Measurements from ENCODE around the gene USP6NL. TPM values are rescaled to one million over a fixed set of nuclear protein-coding genes. Genes with fewer than 3 reads are reported as not detected.

Gene USP6NL
- total and polyA plus RNA-seq, 10 of the 15 experiments (the other 5 are each of a cell fraction or from before 2014, with no cell fraction given), result 4.0 to 27.7 (median 18.2) TPM

DNA sequence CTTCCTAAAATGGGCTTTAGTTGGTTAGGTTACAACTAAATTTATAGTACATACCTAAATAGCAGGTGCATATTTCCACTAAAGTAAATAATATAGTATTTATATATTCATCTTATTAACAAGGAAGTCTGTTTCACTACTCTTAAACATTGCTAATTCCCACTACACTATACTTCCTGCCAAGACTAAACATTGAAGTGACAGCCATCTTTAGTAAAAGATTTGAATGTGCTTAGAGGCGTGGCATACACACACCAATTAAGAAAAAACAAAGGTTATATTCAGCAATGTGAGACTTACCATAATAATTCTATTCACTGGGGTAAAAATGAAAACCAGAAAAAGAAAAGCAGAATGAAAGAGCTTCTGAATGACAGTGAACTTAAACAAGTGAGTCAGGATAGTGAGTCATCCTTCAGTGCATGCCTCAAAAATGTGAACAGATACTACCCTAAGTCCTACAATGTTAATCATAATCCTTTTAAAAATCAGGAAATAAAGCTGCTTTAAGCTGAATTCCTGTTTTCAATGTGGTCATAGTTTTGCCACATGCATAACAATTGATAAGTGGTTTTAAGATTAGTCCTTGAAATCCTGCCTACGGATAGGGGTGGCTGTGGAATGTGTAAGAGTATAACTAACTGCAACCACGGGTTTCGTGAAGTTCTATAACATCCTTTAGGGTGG, 59.4 kb downstream of the USP6NL start:
- Histone ChIP-seq H3K4me2 (ENCODE audit: control insufficient read depth, insufficient read depth) (peak overlapping the region; percentile 67), H3K36me3 (ENCODE audit: control insufficient read depth in 2 of 2, insufficient read depth in 2 of 2, low read length in 1 of 2) (0 out of 4 replicates have a peak, but pooled peaks cover 0 to 2% of the 10 kb centered on the region in 2 experiments), H3K4me1 (ENCODE audit: control insufficient read depth, insufficient read depth, low read length) (peaks cover 58% of the 10 kb centered on the region), H3K9ac (ENCODE audit: control insufficient read depth, insufficient read depth, low read length) (no peak overlapping the region), H3K4me3 (no peak overlapping the region), H4K20me1 (ENCODE audit: control insufficient read depth, insufficient read depth) (no peaks in the 10 kb centered on the region), H3K27me3 (replicated peaks in 1 of 2; ENCODE audit: control insufficient read depth in 2 of 2, insufficient read depth in 2 of 2, low read length in 1 of 2) (no peaks in the 10 kb centered on the region), H2AFZ (ENCODE audit: control insufficient read depth, low read depth, low read length) (no peak overlapping the region), H3K27ac (ENCODE audit: control insufficient read depth, insufficient read depth) (peak overlapping the region; percentile 45; the same call in 1 of the 2 replicates), H3K79me2 (ENCODE audit: control insufficient read depth, insufficient read depth, low read length) (peaks cover 80% of the 10 kb centered on the region), H3K9me3 (replicated peaks; ENCODE audit: control insufficient read depth, insufficient read depth, low read length) (peaks cover under 1% of the 10 kb centered on the region; the same call in 2 of the 3 replicates)
- ChIA-PET CTCF (interaction anchor here (1.1 to 2.3 kb wide), 2 partner anchors 42 to 56 kb away, joined by 4 to 10 read pairs; no protein-coding TSS in a partner anchor), RAD21 (ENCODE audit: unreplicated experiment) (interaction anchor here (1.4 to 2.4 kb wide), 3 partner anchors 10 to 56 kb away, joined by 7 to 10 read pairs (median 9); no protein-coding TSS in a partner anchor), SMC1A (ENCODE audit: uncharacterized antibody, unreplicated experiment) (interaction anchor here (0.9 to 2.5 kb wide), 10 partner anchors 9 to 72 kb away, joined by 3 to 11 read pairs (median 5); no protein-coding TSS in a partner anchor), POLR2A (no interaction called here)
- TF ChIP-seq CHD4 (IDR thresholded peaks at IDR 0.05) (no peak), JUNB (IDR thresholded peaks at IDR 0.05) (peak; percentile 55; the same call in 1 of the 2 replicates), YY1 (IDR thresholded peaks at IDR 0.05; ENCODE audit: low read depth, low read length) (peak; percentile 29; the same call in 1 of the 2 replicates), EGR1 (IDR thresholded peaks at IDR 0.05; ENCODE audit: borderline replicate concordance in 1 of 2, low read depth in 2 of 2, low read length in 2 of 2) (no peak)
- TF ChIP-seq, protein P1, sequence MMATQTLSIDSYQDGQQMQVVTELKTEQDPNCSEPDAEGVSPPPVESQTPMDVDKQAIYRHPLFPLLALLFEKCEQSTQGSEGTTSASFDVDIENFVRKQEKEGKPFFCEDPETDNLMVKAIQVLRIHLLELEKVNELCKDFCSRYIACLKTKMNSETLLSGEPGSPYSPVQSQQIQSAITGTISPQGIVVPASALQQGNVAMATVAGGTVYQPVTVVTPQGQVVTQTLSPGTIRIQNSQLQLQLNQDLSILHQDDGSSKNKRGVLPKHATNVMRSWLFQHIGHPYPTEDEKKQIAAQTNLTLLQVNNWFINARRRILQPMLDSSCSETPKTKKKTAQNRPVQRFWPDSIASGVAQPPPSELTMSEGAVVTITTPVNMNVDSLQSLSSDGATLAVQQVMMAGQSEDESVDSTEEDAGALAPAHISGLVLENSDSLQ (IDR thresholded peaks at IDR 0.05), result peak; percentile 21; the same call in 1 of the 2 replicates
- in situ Hi-C loops (cut with MboI), result no loop called here
- peak; percentile 7 for FAIRE-seq
- WGBS (ENCODE audit: insufficient coverage, insufficient replicate concordance, low lambda C conversion rate, missing lambda C conversion rate), result 51% methylated on average over 4 of the region's 4 CpGs
- DNase-seq (ENCODE audit: low read depth, low spot score), result no peak
- peak; percentile 44 for ATAC-seq
- no TSS peak for BruUV-seq (replicated peaks)
- intact Hi-C loops (cut with micrococcal nuclease; ENCODE audit: unreplicated experiment), result no loop called here

Measured in GM12878 (cell line).